Sigmoid colon (tissue), 7 donors: Measurements from ENCODE around the gene KREMEN1. TPM values are rescaled to one million over a fixed set of nuclear protein-coding genes. Genes with fewer than 3 reads are reported as not detected.
A peak's percentile ranks its signal among the peaks of the same experiment; 100 is the strongest.

Experiments used
- DNase-seq: peaks from one replicate; pipeline ENCODE4 v3.0.0-alpha.2; 2019
- H3K27ac ChIP-seq, 4 donors: fragments of 200-600 bp; sonication (generic); one replicate each; pipeline ENCODE4 v1.5.1; 2016 to 2019; ENCODE audit warnings: mild to moderate bottlenecking in 1 of 4
- H3K27me3 ChIP-seq, 3 donors: fragments of 200-600 bp; sonication (generic); one replicate each; pipeline ENCODE4 v1.5.1; 2019; ENCODE audit warnings: mild to moderate bottlenecking in 1 of 3
- H3K36me3 ChIP-seq, 4 donors: fragments of 200-600 bp; sonication (generic); one replicate each; pipeline ENCODE4 v1.5.1; 2016 to 2019
- H3K4me1 ChIP-seq, 4 donors: fragments of 200-600 bp; sonication (generic); one replicate each; pipeline ENCODE4 v1.5.1; 2017 to 2019
- H3K4me3 ChIP-seq, 4 donors: fragments of 200-600 bp; sonication (generic); one replicate each; pipeline ENCODE4 v1.5.1; 2017 to 2019; ENCODE audit warnings: mild to moderate bottlenecking in 2 of 4, moderate library complexity in 1 of 4
- H3K9me3 ChIP-seq, 4 donors: fragments of 200-600 bp in 3 of 4; sonication (generic) in 3 of 4; one replicate each; pipeline versions ENCODE4 v1.5.1 to v1.6.1; 2013 to 2019
- CTCF ChIP-seq, 4 experiments: fragments of 450-650 bp in 3 of 4; fragments of 200-600 bp in 1 of 4; IDR thresholded peaks; one replicate each; pipeline ENCODE4 v1.5.1; 2016 to 2019; ENCODE audit warnings: antibody characterized with exemption in 4 of 4, mild to moderate bottlenecking in 3 of 4, moderate library complexity in 2 of 4
- EP300 ChIP-seq, 4 donors: sonication (generic); formaldehyde crosslinking; IDR thresholded peaks; one replicate each; pipeline ENCODE4 v1.6.1; 2017; ENCODE audit warnings: antibody characterized with exemption in 4 of 4
- POLR2A ChIP-seq, 2 donors: fragments of 450-650 bp; IDR thresholded peaks; one replicate each; pipeline ENCODE4 v1.6.1; 2016; ENCODE audit warnings: antibody characterized with exemption in 2 of 2, mild to moderate bottlenecking in 2 of 2, moderate library complexity in 2 of 2
- POLR2AphosphoS5 ChIP-seq, 4 donors: sonication (generic); formaldehyde crosslinking; IDR thresholded peaks; one replicate each; pipeline ENCODE4 v1.6.1; 2017; ENCODE audit warnings: antibody characterized with exemption in 4 of 4
- WGBS, 2 donors: extraction: QIAGEN DNeasy Blood & Tissue Kit; methylation state at CpG; one replicate each; pipeline ENCODE4 v1.1.7; 2013; 5-methylcytosine and 5-hydroxymethylcytosine counted together
- intact Hi-C: fragments of 100-400 bp; cut with DNase I; formaldehyde crosslinking; loops from one replicate; pipeline ENCODE4 v1.15.1; 2023
- polyA plus RNA-seq, 3 donors: library from polyadenylated mRNA; stranded (reverse); fragments of 200-250 nt; gene quantifications; one replicate each; pipeline ENCODE4 v1.2.3, GENCODE V29; 2013
- total RNA-seq, 4 donors: library from RNA; depleted of rRNA; stranded (reverse); fragments of >200 nt; gene quantifications; one replicate each; pipeline ENCODE4 v1.1.0, GENCODE V29; 2016
- donor health status: healthy with polysubstance abuse.
- donor health status: Bipolar disorder and iron deficiency.
- donor health status: healthy.

Gene KREMEN1
- total and polyA plus RNA-seq, 7 donors, result 4.2 to 13.2 (median 6.7) TPM

- Histone ChIP-seq H3K36me3 (no peaks in the 10 kb centered on the region), H3K4me3 (peak overlapping the region in 1 of 4 donors; percentile 17), H3K27me3 (no peaks in the 10 kb centered on the region), H3K4me1 (peaks cover 0 to 22% (median 20%) of the 10 kb centered on the region in 4 donors), H3K27ac (peak overlapping the region; percentile 42 to 72 (median 62)), H3K9me3 (no peaks in the 10 kb centered on the region)
- DNase-seq, result peak; percentile 69
- intact Hi-C loops, result loop anchor here (5.0 kb wide), 3 partner anchors 75 to 295 kb away; no protein-coding TSS in a partner anchor
- TF ChIP-seq EP300 (IDR thresholded peaks at IDR 0.05), result no peak
- no peak for TF ChIP-seq POLR2AphosphoS5 (IDR thresholded peaks at IDR 0.05)
- no peak for TF ChIP-seq POLR2A (IDR thresholded peaks at IDR 0.05)
- TF ChIP-seq CTCF (IDR thresholded peaks at IDR 0.05), result no peak
- WGBS, 2 donors, result 58 to 68% methylated on average over 13 of the region's 13 CpGs
Observed at GRCh38 chr22:29152045-29152953, 79.5 kb downstream of the KREMEN1 start.

GRCh38 chr22:29152954-29153719 lies 80.3 kb downstream of the KREMEN1 start:
- Histone ChIP-seq H3K9me3 (no peaks in the 10 kb centered on the region), H3K36me3 (no peaks in the 10 kb centered on the region), H3K27ac (peak overlapping the region in 3 of 4 donors; percentile 60 to 72 (median 65)), H3K4me1 (peaks cover 0 to 22% (median 20%) of the 10 kb centered on the region in 4 donors), H3K27me3 (no peaks in the 10 kb centered on the region), H3K4me3 (peak overlapping the region in 1 of 4 donors; percentile 17)
- peak; percentile 32 for DNase-seq
- intact Hi-C loops, result loop anchor here (5.0 kb wide), 3 partner anchors 76 to 296 kb away; no protein-coding TSS in a partner anchor
- WGBS, 2 donors, result 88 to 90% methylated on average over 12 of the region's 12 CpGs
- TF ChIP-seq POLR2AphosphoS5 (IDR thresholded peaks at IDR 0.05) (peak in 1 of 4 donors; percentile 24), POLR2A (IDR thresholded peaks at IDR 0.05) (no peak)

GRCh38 chr22:29154364-29155048 lies 81.7 kb downstream of the KREMEN1 start:
- Histone ChIP-seq H3K36me3 (no peaks in the 10 kb centered on the region), H3K9me3 (no peaks in the 10 kb centered on the region), H3K27me3 (no peaks in the 10 kb centered on the region), H3K27ac (no peak overlapping the region), H3K4me3 (peak overlapping the region in 3 of 4 donors; percentile 8 to 27 (median 18)), H3K4me1 (peaks cover 0 to 22% (median 20%) of the 10 kb centered on the region in 4 donors)
- intact Hi-C loops, result loop anchor here (5.0 kb wide), 3 partner anchors 77 to 297 kb away; no protein-coding TSS in a partner anchor
- 2 to 4% methylated on average over 21 of the region's 21 CpGs for WGBS, 2 donors
- peak; percentile 85 for DNase-seq
- peak; percentile 72 to 94 (median 82) for TF ChIP-seq CTCF (IDR thresholded peaks at IDR 0.05)
- no peak for TF ChIP-seq EP300 (IDR thresholded peaks at IDR 0.05)

- peak; percentile 40 for DNase-seq
- no peaks in the 10 kb centered on the region for H3K9me3 ChIP-seq
- no peak for TF ChIP-seq POLR2AphosphoS5 (IDR thresholded peaks at IDR 0.05)
- no peak for TF ChIP-seq EP300 (IDR thresholded peaks at IDR 0.05)
- TF ChIP-seq CTCF (IDR thresholded peaks at IDR 0.05), result no peak
- no peak for TF ChIP-seq POLR2A (IDR thresholded peaks at IDR 0.05)
- no peaks in the 10 kb centered on the region for H3K36me3 ChIP-seq
- H3K27me3 ChIP-seq, result no peaks in the 10 kb centered on the region
- no peak overlapping the region for H3K4me3 ChIP-seq
- 95 to 97% methylated on average over 1 of the region's 1 CpG for WGBS, 2 donors
- peaks cover 0 to 22% (median 20%) of the 10 kb centered on the region in 4 donors for H3K4me1 ChIP-seq
- H3K27ac ChIP-seq, result no peak overlapping the region
- intact Hi-C loops, result no loop called here
Observed at GRCh38 chr22:29155966-29156365, 83.1 kb downstream of the KREMEN1 start.
